ENCODE results near the gene PPP2R5E.

- TF ChIP-seq CTCF (IDR thresholded peaks at IDR 0.05) (no peak), POLR2A (IDR thresholded peaks at IDR 0.05; ENCODE audit: low read depth) (no peak), POLR2AphosphoS5 (IDR thresholded peaks at IDR 0.05) (no peak), EP300 (IDR thresholded peaks at IDR 0.05) (no peak)
These were observed 159.3 kb downstream of the PPP2R5E start for GRCh38 chr14:63383776-63384367.
